ENCODE data around the gene TPBGL. TPM values are rescaled to one million over a fixed set of nuclear protein-coding genes. Genes with fewer than 3 reads are reported as not detected.

TPBGL gene
- total RNA-seq, 2 experiments from 2014 or later, result 0.06 TPM; not detected in 1

DNA sequence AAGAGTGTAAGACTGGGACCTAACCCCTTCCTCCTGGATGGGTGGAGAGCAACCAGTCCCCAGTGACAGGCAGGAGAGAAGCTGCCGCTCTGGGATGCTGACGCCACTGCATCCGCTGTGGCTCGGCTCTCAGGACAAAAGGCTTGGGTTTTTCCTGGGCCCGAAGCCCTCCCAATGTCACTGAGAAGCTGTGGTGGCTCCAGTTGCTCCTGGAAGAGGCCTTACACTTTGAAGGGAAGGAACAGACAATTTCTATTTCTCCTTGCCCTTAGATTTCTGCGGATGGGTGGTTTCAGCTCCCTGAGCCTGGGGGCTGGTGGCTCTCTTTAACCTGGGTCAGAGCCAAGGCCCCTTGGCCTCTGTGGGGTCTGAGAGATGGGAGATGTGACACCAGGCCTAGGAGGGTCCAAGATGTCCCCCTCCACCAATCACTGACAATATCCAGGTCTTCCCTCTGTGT is 21.4 kb downstream of the TPBGL start:
- POLR2A ChIA-PET, result no interaction called here

DNA sequence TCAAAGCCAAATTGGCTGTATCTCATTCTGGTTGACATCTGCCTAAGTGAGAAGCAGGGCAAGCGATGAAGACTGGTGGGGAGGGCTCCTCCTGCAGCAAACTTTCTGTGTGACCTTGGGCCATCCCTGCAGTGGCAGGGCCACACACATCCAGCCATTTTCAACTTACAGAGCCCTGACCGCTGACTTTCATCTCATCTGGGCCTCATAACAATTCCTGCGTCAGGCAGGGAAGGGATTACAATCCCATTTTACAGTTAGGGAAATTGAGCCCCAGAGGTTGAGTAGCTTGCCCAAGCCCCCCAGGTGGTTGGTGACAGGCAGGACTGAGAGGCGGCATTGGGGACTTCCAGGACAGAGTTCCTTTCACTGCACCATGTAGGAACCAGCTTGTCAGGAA is 21.9 kb downstream of the TPBGL start:
- ChIA-PET POLR2A (no interaction called here), CTCF (interaction anchor here (0.6 to 2.4 kb wide), 5 partner anchors 8 to 131 kb away, joined by 3 to 11 read pairs (median 5); no protein-coding TSS in a partner anchor)
- no peaks in the 10 kb centered on the region for H3K9me3 Mint-ChIP-seq
- no peaks in the 10 kb centered on the region for H3K36me3 Mint-ChIP-seq (ENCODE audit: low read depth)
- H3K4me1 Mint-ChIP-seq, result peaks cover 36% of the 10 kb centered on the region
- H3K27ac Mint-ChIP-seq, result no peak overlapping the region
- no peak for DNase-seq
- no peak overlapping the region for H3K4me3 Mint-ChIP-seq
- peaks cover 6% of the 10 kb centered on the region for H3K27me3 Mint-ChIP-seq

More for the DNA sequence above, 21.4 kb downstream of the TPBGL start:
- Mint-ChIP-seq H3K27me3 (peaks cover 10% of the 10 kb centered on the region), H3K9me3 (no peaks in the 10 kb centered on the region), H3K4me1 (peaks cover 36% of the 10 kb centered on the region), H3K36me3 (ENCODE audit: low read depth) (no peaks in the 10 kb centered on the region), H3K4me3 (no peak overlapping the region), H3K27ac (no peak overlapping the region)
- DNase-seq, result no peak
- CTCF ChIA-PET, result interaction anchor here (0.6 to 2.4 kb wide), 5 partner anchors 9 to 130 kb away, joined by 3 to 11 read pairs (median 5); no protein-coding TSS in a partner anchor

DNA sequence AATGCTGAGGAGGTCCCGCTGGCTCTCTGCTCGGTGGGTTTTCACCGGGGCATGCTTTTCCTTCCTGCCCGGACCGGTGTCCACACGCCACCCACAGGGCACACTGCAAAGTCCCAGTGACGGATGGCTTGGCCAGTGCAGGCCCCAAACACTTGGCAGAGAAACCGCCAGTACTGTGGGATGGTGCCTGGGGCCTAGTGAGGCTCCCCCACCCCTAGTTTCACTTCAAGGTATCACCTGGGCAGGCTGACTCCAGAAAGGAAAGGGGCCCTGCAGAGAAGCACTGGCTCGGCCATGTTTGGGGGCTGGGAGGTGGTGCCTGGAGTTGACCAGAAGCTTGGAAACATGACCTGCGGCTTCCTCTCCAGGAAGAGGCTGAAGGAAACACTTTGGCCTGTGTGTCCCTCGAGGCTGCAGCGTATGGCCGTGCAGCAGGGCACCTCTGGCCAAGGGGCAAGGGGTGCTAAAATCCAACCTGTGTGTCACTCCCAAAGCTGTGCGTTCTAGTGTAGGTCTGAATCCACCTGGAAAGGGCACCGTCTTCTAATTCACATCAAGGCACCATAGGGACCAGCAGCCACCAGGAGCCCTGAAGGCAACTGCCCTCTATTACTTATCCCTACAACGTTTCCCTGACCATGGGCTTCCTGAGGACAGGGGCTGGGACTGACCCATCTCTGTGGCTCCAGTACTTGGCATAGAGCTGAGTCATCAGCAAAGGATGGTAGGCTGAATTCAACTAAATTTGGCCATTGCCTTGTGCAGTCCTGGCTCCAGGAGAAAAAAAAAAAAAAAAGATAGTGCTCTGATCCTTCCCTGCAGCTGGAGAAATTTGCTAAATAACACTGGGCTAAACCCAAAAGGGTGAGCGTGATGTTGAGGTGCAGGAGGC is 22.6 kb downstream of the TPBGL start:
- CTCF ChIA-PET, result interaction anchor here (0.6 to 2.4 kb wide), 7 partner anchors 7 to 1056 kb away, joined by 3 to 11 read pairs (median 5); no protein-coding TSS in a partner anchor
- no peak overlapping the region for H3K4me3 Mint-ChIP-seq
- no peak overlapping the region for H3K27ac Mint-ChIP-seq
- peaks cover 36% of the 10 kb centered on the region for H3K4me1 Mint-ChIP-seq
- POLR2A ChIA-PET, result no interaction called here
- DNase-seq, result no peak
- H3K36me3 Mint-ChIP-seq (ENCODE audit: low read depth), result no peaks in the 10 kb centered on the region
- no peaks in the 10 kb centered on the region for H3K27me3 Mint-ChIP-seq
- no peaks in the 10 kb centered on the region for H3K9me3 Mint-ChIP-seq

DNA sequence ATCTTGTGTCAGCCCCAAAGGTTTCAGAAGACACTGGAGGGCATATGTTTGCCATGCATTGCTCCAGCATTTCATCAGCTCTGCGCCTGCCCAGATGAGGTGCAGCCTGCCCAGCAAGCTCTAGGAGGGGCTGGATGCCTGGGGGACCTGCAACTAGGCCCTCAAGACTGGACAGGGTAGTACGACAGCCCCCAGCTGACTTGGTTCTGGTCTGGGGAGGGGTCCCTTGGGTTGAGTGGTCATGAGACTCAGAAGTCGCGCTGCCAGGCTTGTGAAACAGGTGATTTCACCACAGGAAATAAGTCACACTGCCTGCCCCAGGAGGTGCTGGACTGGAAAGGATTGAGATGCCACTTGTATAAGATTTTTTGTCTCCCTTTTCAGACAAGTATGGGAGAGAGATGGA is 23.4 kb downstream of the TPBGL start:
- DNase-seq, result no peak
- Mint-ChIP-seq H3K36me3 (ENCODE audit: low read depth) (no peaks in the 10 kb centered on the region), H3K4me1 (peaks cover 36% of the 10 kb centered on the region), H3K9me3 (no peaks in the 10 kb centered on the region), H3K4me3 (no peak overlapping the region), H3K27ac (peak overlapping the region; percentile 43), H3K27me3 (no peaks in the 10 kb centered on the region)
- ChIA-PET CTCF (interaction anchor here (0.6 to 1.9 kb wide), 5 partner anchors 15 to 1055 kb away, joined by 3 to 7 read pairs (median 3); no protein-coding TSS in a partner anchor), POLR2A (no interaction called here)

DNA sequence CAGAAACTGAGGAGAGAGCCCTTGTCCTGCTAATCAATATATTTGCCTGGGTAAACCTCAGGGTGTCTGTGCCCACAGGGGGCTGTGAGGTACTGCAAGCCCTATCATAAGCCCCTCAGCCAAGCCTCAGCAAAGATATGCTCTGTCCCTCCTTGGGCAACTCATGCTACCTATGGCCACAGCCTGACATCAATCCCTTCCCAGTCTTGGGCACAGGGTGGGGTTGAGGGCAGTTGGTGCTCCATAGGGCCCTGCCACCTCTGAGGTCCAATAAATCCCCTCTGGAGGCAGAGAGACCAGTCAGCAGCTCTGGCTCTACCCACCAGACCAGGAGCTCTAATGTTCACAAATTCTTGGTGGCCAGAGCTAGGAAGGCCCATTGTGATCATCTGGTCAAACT is 23.8 kb downstream of the TPBGL start:
- DNase-seq, result no peak
- CTCF ChIA-PET, result interaction anchor here (0.7 to 1.9 kb wide), 4 partner anchors 15 to 108 kb away, joined by 3 to 7 read pairs (median 4); no protein-coding TSS in a partner anchor
- Mint-ChIP-seq H3K4me1 (peaks cover 36% of the 10 kb centered on the region), H3K27ac (peak overlapping the region; percentile 43), H3K4me3 (no peak overlapping the region), H3K9me3 (no peaks in the 10 kb centered on the region), H3K27me3 (no peaks in the 10 kb centered on the region), H3K36me3 (ENCODE audit: low read depth) (no peaks in the 10 kb centered on the region)
- POLR2A ChIA-PET, result no interaction called here

DNA sequence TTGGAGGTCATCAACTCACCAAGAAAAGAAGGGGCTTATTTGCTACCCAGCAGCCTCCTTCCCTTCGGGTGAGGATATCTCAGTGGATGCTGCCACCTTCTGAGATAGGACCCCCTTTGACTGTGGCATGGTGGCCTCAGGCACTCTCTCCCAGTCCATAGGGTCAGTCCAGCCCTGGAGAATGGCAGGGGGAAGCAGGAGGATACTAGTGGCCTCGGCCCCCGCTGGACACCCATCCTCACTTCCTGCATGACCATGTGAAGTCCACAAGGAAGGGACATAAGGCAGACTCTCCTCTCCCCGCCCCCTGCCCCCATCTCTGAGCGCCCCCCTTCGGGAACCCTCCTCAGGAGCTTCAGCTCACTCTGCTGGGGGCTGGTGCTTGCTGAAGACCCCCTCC is 24.4 kb downstream of the TPBGL start:
- ChIA-PET CTCF (interaction anchor here (0.8 to 1.9 kb wide), 6 partner anchors 8 to 124 kb away, joined by 3 to 7 read pairs (median 4); partner anchors contain the start of gene TPBGL), POLR2A (no interaction called here)
- H3K27me3 Mint-ChIP-seq, result no peaks in the 10 kb centered on the region
- no peak for DNase-seq
- peaks cover 31% of the 10 kb centered on the region for H3K4me1 Mint-ChIP-seq
- H3K36me3 Mint-ChIP-seq (ENCODE audit: low read depth), result no peaks in the 10 kb centered on the region
- peak overlapping the region; percentile 43 for H3K27ac Mint-ChIP-seq
- H3K4me3 Mint-ChIP-seq, result no peak overlapping the region
- H3K9me3 Mint-ChIP-seq, result no peaks in the 10 kb centered on the region

DNA sequence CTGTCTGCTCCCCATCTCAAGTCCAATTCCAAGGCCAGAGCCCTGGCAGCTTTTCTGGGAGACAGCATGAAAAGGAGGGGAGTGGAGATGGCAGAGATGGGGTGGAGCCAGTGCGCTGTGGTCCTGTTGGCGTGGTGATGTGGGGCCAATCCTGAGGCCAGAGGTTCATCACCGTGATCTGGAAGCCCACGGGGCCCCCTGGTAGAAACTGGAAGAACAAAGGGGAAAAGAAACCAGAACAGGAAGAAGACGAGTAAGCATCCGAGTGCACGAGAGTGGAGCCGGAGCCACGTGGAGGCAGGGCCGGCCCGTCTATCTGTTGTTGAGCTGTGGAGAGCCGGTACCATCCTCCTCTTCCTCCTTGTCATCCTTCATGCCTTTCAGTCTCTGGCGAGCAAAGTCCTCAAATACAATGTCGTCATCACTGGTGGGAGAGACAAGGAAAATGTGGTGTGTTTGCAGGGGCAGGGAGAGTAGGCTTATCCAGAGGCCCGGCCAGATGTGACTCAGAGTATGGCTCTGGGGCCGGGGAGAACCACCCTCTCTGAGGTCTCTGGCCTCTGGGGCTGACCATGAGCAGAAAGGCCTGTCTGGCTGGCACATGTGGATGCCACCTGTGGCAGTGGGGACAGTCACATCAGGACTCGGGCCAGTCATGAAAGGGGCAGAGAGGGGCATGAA is 25.4 kb downstream of the TPBGL start:
- Mint-ChIP-seq H3K36me3 (ENCODE audit: low read depth) (no peaks in the 10 kb centered on the region), H3K27me3 (no peaks in the 10 kb centered on the region), H3K4me3 (no peak overlapping the region), H3K27ac (no peak overlapping the region), H3K9me3 (no peaks in the 10 kb centered on the region), H3K4me1 (peaks cover 24% of the 10 kb centered on the region)
- no peak for DNase-seq
- ChIA-PET POLR2A (no interaction called here), CTCF (interaction anchor here (0.6 to 1.5 kb wide), 4 partner anchors 9 to 683 kb away, joined by 3 to 5 read pairs (median 3); no protein-coding TSS in a partner anchor)

DNA sequence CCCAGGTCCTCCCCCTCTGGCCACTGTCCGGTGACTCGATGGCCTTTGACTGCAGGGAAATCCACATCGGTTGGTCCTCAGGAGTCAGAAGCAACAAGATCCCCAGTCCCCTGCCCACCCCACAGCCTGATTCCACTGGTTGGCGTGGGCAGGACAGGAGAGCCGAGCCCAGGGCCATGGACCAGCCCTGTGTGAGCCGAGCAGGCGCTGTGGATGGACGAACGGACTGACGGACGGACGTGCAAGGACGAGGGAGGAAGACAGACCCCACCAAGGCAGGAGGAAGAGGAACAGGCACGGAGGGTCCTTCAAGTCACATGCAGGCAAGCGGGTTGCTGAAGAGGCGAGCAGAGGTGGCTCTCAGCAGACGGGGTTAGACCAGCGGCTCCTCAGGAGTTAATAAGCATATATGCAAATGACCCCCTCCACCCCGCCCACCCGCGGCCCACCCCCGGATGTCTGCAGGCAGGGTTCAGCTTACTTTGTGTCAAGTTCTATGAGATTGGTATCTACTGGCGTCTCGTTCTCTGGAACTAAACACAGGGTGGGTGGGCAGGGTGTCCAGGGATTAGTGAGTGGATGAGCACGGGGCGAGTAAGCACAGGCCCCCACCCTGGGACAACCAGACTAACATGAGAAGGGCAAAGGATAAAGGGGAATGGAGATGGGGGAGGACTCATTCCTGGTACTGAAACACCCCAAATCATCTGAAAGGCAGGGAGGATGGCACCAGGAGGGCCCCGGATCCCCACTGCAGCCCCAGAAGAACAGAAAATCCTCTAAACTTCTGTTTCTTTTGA is 26.8 kb downstream of the TPBGL start:
- no peaks in the 10 kb centered on the region for H3K9me3 Mint-ChIP-seq
- peaks cover 25% of the 10 kb centered on the region for H3K4me1 Mint-ChIP-seq
- no peak overlapping the region for H3K27ac Mint-ChIP-seq
- no peaks in the 10 kb centered on the region for H3K36me3 Mint-ChIP-seq (ENCODE audit: low read depth)
- H3K4me3 Mint-ChIP-seq, result no peak overlapping the region
- no peaks in the 10 kb centered on the region for H3K27me3 Mint-ChIP-seq
- ChIA-PET POLR2A (no interaction called here), CTCF (interaction anchor here (1.3 to 1.4 kb wide), 2 partner anchors 9 to 19 kb away, joined by 3 read pairs; no protein-coding TSS in a partner anchor)
- DNase-seq, result no peak

DNA sequence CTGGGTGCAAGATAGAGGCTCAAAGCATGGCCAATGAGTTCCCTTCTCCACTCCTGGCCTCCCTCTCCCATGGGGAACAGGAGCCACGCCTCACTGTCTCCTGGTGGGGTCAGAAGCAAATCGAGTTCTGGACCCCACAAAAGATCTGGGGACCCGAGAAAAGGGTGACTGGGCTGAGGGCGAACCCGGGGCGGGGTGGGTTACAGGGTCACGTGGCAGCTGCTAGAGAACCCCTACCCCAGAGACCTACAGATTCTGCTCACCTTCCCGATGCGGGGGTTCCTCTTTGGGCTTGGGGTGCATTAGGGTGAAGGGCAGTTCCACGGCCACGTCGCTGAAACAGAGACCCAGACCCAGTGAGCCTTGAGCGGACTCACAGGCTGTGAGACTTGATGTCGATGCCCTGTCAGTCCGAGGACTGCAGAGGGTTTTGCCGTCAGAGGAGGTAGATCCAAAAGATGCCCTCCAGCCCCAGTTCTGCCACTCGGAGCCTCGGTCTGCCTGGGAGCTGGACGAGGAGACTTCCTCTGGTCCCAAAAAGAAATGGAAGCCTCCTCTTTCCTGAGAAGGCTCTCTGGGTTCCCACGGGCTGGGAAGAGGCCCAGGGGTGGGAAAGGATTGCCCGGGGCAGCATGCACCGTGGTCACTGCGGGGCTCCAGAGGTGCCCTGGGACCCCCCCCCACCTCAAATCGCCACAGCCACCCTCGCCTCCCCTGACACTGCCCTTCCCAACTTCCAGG is 28.2 kb downstream of the TPBGL start:
- no peak overlapping the region for H3K4me3 Mint-ChIP-seq
- H3K36me3 Mint-ChIP-seq (ENCODE audit: low read depth), result no peaks in the 10 kb centered on the region
- peaks cover 33% of the 10 kb centered on the region for H3K4me1 Mint-ChIP-seq
- no peaks in the 10 kb centered on the region for H3K27me3 Mint-ChIP-seq
- POLR2A ChIA-PET, result no interaction called here
- peak overlapping the region; percentile 25 for H3K27ac Mint-ChIP-seq
- CTCF ChIA-PET, result interaction anchor here (1.3 to 3.2 kb wide), 4 partner anchors 8 to 20 kb away, joined by 3 to 17 read pairs (median 6); no protein-coding TSS in a partner anchor
- DNase-seq, result no peak
- H3K9me3 Mint-ChIP-seq, result no peaks in the 10 kb centered on the region

DNA sequence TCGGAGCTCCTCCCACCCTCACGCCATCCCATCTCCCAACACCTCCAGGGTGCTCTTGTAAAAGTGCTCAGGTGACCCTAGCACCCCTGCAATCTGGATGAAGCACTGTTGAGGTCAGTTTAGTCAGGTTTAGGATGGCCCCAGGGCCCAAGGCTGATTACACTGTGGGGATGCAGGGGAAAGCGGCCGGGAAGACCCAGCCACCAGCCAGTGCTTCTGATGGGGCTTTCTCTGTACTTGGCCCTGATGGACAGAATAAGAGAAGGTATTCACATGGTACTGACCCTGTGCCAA is 28.7 kb downstream of the TPBGL start:
- POLR2A ChIA-PET, result no interaction called here
- peaks cover 33% of the 10 kb centered on the region for H3K4me1 Mint-ChIP-seq
- H3K4me3 Mint-ChIP-seq, result no peak overlapping the region
- CTCF ChIA-PET, result interaction anchor here (2.8 to 3.2 kb wide), 2 partner anchors 11 to 21 kb away, joined by 10 to 17 read pairs; no protein-coding TSS in a partner anchor
- H3K27me3 Mint-ChIP-seq, result no peaks in the 10 kb centered on the region
- no peak for DNase-seq
- peaks cover 2% of the 10 kb centered on the region for H3K36me3 Mint-ChIP-seq (ENCODE audit: low read depth)
- no peaks in the 10 kb centered on the region for H3K9me3 Mint-ChIP-seq
- peak overlapping the region; percentile 25 for H3K27ac Mint-ChIP-seq

DNA sequence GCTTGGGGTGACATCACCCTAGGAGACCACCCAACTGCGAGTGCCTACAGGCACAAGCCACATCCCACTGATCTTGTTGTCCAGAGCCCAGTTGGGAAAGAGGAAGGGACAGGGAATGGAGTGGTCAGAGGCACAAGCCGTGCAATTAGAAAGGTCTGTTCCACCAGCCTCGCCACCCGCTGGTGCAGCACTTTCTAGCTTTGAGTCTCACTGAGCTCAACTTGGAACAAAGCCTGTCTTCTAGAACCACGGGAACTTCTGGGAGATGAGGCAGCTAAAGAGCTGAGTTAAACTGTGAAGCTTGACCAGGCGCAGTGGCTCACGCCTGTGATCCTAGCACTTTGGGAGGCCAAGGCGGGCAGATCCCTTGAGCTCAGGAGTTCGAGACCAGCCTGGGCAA is 29.3 kb downstream of the TPBGL start:
- Mint-ChIP-seq H3K9me3 (no peaks in the 10 kb centered on the region), H3K36me3 (ENCODE audit: low read depth) (peaks cover 2% of the 10 kb centered on the region), H3K4me1 (peaks cover 29% of the 10 kb centered on the region), H3K4me3 (no peak overlapping the region), H3K27ac (no peak overlapping the region), H3K27me3 (no peaks in the 10 kb centered on the region)
- CTCF ChIA-PET, result interaction anchor here (0.9 to 3.2 kb wide), 6 partner anchors 8 to 129 kb away, joined by 3 to 17 read pairs (median 7); no protein-coding TSS in a partner anchor
- POLR2A ChIA-PET, result no interaction called here
- no peak for DNase-seq

All from activated CD4-positive, alpha-beta T cell treated with anti-CD3 and anti-CD28 coated beads, Interleukin-2, amount 10 ng/mL, durations not matched to agents 7 days and 5 days (primary cell).